Measurements from ENCODE around the gene CDCP2.

DNA sequence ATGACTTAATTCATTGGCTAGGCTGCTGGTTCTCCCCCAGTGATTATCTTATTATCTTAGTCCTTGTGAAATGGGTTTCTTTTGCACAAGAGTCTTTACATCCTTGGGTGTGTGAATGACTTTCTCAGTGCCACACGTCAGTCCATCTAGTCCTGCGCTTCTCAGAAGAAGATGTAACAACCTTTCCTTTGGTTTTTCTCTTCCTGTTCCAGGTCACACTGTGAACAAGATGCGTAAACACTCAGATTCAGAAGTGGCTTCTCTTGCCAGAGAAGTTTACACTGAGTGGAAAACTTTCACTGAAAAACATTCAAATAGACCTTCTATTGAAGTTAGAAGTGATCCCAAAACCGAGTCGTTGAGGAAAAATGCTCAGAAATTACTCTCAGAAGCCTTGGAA lies 64.4 kb downstream of the CDCP2 start:
- TF ChIP-seq, protein P1, sequence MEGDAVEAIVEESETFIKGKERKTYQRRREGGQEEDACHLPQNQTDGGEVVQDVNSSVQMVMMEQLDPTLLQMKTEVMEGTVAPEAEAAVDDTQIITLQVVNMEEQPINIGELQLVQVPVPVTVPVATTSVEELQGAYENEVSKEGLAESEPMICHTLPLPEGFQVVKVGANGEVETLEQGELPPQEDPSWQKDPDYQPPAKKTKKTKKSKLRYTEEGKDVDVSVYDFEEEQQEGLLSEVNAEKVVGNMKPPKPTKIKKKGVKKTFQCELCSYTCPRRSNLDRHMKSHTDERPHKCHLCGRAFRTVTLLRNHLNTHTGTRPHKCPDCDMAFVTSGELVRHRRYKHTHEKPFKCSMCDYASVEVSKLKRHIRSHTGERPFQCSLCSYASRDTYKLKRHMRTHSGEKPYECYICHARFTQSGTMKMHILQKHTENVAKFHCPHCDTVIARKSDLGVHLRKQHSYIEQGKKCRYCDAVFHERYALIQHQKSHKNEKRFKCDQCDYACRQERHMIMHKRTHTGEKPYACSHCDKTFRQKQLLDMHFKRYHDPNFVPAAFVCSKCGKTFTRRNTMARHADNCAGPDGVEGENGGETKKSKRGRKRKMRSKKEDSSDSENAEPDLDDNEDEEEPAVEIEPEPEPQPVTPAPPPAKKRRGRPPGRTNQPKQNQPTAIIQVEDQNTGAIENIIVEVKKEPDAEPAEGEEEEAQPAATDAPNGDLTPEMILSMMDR (IDR thresholded peaks at IDR 0.05; ENCODE audit: insufficient read depth, low read depth, low read length) = no peak
- no peak for TF ChIP-seq EZH2 (IDR thresholded peaks at IDR 0.05; ENCODE audit: insufficient read depth, low read length)
